GM12865 (cell line): ENCODE measurements around the gene RALGAPA1.

Experiments
- DNase-seq: peaks from one replicate; pipeline ENCODE4 v3.0.0; 2010; ENCODE audit warnings: low read depth
- H3K4me3 ChIP-seq: 2 replicates; pipeline ENCODE4 v1.5.1; 2011; ENCODE audit warnings: mild to moderate bottlenecking, low read depth, low read length, control low read depth
- CTCF ChIP-seq: IDR thresholded peaks from 2 replicates; pipeline ENCODE4 v1.5.1; 2011; ENCODE audit warnings: low read length, control low read depth, low read depth, inconsistent platforms; ENCODE audit not compliant: insufficient read depth; ENCODE audit errors: missing control alignments

Gene RALGAPA1

DNA sequence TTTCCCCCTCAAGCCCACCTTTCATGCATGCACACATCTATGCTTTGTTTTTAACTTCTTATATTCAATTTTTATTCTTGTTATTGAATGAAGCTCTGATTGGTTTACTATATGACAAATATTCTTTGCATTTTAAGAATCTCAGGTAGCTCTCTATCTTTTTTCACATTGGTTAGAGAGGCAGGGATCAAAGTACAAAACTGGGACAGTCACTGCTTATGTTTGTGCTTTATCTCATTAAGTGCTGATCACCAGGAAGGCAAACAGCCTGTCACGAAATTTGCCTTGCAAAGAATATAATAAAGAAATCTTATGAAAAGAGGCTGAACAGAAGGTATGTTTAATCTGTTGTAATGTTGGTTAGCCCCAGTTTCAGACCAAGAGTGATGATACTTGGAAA, 304.8 kb downstream of the RALGAPA1 start:
- no peak overlapping the region for H3K4me3 ChIP-seq
- TF ChIP-seq CTCF: no peak
- DNase-seq: no peak

DNA sequence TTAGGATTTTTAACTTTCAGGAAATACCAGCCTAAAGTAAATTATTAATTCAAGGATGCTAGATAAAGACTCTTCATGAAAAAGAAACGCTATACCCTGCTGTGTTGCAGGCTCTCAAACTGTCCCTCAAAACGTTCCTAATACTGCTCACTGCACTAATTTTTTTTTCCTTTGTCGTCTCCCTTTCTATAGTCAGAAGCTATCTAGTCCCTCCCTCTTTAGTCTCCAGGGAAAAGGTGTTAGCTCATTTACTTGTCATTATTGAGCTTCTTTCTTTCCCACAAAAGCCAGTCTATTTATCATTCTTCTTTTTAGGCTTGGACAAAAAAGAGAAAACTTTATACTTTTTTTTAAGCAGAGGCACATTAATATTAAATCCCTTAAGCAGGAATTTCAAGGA, 305.4 kb downstream of the RALGAPA1 start:
- DNase-seq: no peak
- no peak for TF ChIP-seq CTCF
- H3K4me3 ChIP-seq: no peak overlapping the region

DNA sequence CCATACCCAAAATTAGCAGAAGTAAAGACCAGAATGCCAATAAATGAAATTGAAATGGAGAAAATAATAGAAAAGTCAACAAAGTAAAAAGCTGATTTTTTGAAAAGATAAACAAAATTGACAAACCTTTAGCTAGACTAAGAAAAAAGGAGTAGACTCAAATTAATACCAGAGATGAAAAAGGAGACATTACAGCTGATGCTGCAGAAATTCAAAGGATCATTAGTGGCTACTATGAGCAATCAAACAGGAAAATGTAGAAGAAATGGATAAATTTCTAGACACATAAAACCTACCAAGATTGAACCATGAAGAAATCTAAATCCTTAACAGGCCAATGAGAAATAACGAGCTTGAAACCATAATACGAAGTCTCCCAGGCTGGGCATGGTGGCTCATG, 309.9 kb downstream of the RALGAPA1 start:
- no peak for DNase-seq
- H3K4me3 ChIP-seq: no peak overlapping the region
- no peak for TF ChIP-seq CTCF

GRCh38 chr14:35495278-35495677, 313.8 kb downstream of the RALGAPA1 start:
- no peak for DNase-seq
- no peak for TF ChIP-seq CTCF
- H3K4me3 ChIP-seq: no peak overlapping the region

- DNase-seq: no peak
- no peak for TF ChIP-seq CTCF
- no peak overlapping the region for H3K4me3 ChIP-seq
Measured at GRCh38 chr14:35492569-35493014, 316.5 kb downstream of the RALGAPA1 start.
